D721Med (cell line): Measurements from ENCODE around the gene ITPRIPL2.

Source experiments
- DNase-seq: peaks from one replicate; pipeline ENCODE4 v3.0.0; 2011; ENCODE audit warnings: low spot score; ENCODE audit not compliant: insufficient read length
- FAIRE-seq: peaks from 2 replicates; lab custom pipeline; 2011; peaks lifted over from hg19 to GRCh38; lab: Jason Lieb, UNC
- TF ChIP-seq, protein P1 (sequence below): IDR thresholded peaks from 2 replicates; pipeline ENCODE4 v1.5.1; 2012; ENCODE audit warnings: mild to moderate bottlenecking, control low read depth; ENCODE audit not compliant: insufficient read depth; ENCODE audit errors: missing control alignments

Gene ITPRIPL2

GRCh38 chr16:19113577-19114358, at the start of gene ITPRIPL2:
TSS of gene ITPRIPL2 (plus strand) at chr16:19113964. CDS start at chr16:19114462, 498 bp downstream.
- FAIRE-seq (no peak), DNase-seq (no peak)
- TF ChIP-seq, protein P1, sequence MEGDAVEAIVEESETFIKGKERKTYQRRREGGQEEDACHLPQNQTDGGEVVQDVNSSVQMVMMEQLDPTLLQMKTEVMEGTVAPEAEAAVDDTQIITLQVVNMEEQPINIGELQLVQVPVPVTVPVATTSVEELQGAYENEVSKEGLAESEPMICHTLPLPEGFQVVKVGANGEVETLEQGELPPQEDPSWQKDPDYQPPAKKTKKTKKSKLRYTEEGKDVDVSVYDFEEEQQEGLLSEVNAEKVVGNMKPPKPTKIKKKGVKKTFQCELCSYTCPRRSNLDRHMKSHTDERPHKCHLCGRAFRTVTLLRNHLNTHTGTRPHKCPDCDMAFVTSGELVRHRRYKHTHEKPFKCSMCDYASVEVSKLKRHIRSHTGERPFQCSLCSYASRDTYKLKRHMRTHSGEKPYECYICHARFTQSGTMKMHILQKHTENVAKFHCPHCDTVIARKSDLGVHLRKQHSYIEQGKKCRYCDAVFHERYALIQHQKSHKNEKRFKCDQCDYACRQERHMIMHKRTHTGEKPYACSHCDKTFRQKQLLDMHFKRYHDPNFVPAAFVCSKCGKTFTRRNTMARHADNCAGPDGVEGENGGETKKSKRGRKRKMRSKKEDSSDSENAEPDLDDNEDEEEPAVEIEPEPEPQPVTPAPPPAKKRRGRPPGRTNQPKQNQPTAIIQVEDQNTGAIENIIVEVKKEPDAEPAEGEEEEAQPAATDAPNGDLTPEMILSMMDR = no peak

DNA sequence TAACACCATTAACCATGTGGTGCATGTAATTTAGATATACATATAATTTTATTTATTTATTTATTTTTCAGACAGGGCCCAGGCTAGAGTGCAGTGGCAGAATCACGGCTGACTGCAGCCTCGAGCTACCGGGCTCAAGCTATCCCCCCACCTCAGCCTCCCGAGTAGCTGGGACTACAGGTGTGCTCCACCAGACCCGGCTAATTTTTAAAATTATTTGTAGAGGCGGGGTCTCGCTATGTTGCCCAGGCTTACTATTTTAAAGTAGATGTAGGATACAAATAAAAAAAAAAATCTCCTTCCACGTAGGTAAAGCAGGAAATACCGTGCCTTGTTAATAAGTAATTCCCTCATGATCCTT, 46.8 kb upstream of the ITPRIPL2 start:
- no peak for DNase-seq

DNA sequence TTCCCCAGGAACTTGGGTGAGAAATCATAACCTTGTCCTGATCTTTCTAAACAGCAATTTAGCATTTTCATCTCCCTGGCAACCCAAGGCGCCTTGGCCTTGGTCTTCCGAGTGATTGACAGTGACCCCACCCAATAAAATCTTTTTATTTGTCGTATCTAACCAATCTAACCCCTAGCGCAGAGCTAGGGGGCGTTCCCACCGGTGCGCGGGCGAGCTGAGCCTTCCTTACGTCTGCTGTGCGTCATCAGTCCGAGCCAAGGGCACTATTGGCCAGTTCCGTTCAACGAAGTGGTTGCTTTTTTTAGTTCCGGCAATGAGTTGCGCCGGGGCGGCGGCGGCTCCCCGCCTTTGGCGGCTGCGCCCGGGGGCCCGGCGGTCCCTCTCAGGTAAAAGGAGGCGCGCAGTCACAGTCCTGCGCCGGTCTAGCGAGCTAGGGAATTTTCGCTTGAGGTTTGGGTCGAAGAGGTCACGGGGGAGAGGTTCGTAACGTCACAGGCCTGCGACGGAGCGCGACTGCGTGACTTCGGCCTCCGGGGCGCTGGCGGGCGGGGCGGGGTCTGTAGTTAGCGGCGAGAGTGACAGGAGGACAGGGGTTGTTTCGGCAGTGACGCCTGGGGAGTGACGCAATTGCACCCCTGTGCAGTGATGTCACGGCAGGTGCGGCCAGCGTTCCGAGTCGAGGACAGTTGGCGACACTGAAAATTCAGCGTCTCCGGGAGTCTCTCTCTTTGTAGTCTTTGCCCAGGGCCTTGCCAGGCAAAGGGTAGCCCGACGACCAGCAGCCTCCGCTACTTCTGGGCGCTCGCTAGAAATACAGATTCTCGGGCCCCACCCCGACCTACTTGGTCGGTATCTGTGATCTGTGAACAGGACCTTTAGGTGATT, 46.2 kb upstream of the ITPRIPL2 start, which contains the start of gene COQ7:
TSS of gene COQ7 (plus strand) at position 266 of the 888 bp plus-strand sequence. CDS start at position 317, 51 bp downstream.
- TF ChIP-seq, protein P1 = no peak
- FAIRE-seq (peak; percentile 71), DNase-seq (peak; percentile 50)

More for the DNA sequence above, 46.8 kb upstream of the ITPRIPL2 start:
- TF ChIP-seq, protein P1 = no peak
- FAIRE-seq = no peak

GRCh38 chr16:19068237-19068815, 45.4 kb upstream of the ITPRIPL2 start:
- FAIRE-seq = no peak
- TF ChIP-seq, protein P1 = no peak
- DNase-seq = no peak

- FAIRE-seq (no peak), DNase-seq (no peak)
Measured at GRCh38 chr16:19071811-19072777, 41.7 kb upstream of the ITPRIPL2 start.

More at GRCh38 chr16:19071811-19072777, 41.7 kb upstream of the ITPRIPL2 start:
- TF ChIP-seq, protein P1 = peak; percentile 66
